ENCODE results near the gene APOBEC3G. TPM values are rescaled to one million over a fixed set of nuclear protein-coding genes. Genes with fewer than 3 reads are reported as not detected.
A peak's percentile ranks its signal among the peaks of the same experiment; 100 is the strongest.

APOBEC3G gene
- total RNA-seq, 1 experiment from 2014 or later: 23.6 TPM

GRCh38 chr22:39122772-39123470 is 45.8 kb downstream of the APOBEC3G start:
- no peak for DNase-seq (ENCODE audit: low spot score)

GRCh38 chr22:39123751-39124581 is 46.9 kb downstream of the APOBEC3G start:
- DNase-seq (ENCODE audit: low spot score): no peak

GRCh38 chr22:39125622-39126021 is 48.5 kb downstream of the APOBEC3G start:
- no peak for DNase-seq (ENCODE audit: low spot score)

- no peak for DNase-seq (ENCODE audit: low spot score)
Observed at GRCh38 chr22:39128508-39128907, 51.4 kb downstream of the APOBEC3G start.

- DNase-seq (ENCODE audit: low spot score): no peak
Observed at GRCh38 chr22:39129081-39129480, 52.0 kb downstream of the APOBEC3G start.

GRCh38 chr22:39129746-39130145 is 52.7 kb downstream of the APOBEC3G start:
- no peak for DNase-seq (ENCODE audit: low spot score)

GRCh38 chr22:39130152-39130704 is 53.2 kb downstream of the APOBEC3G start:
- no peak for DNase-seq (ENCODE audit: low spot score)

- no peak for DNase-seq (ENCODE audit: low spot score)
Observed at GRCh38 chr22:39130892-39131855, 54.1 kb downstream of the APOBEC3G start.

- no peak for DNase-seq (ENCODE audit: low spot score)
Observed at GRCh38 chr22:39132281-39132680, 55.2 kb downstream of the APOBEC3G start.

GRCh38 chr22:39132871-39133524 is 55.9 kb downstream of the APOBEC3G start:
- DNase-seq (ENCODE audit: low spot score): no peak

- DNase-seq (ENCODE audit: low spot score): no peak
Observed at GRCh38 chr22:39133871-39134270, 56.8 kb downstream of the APOBEC3G start.

GRCh38 chr22:39134366-39135091 is 57.5 kb downstream of the APOBEC3G start:
- no peak for DNase-seq (ENCODE audit: low spot score)

- peak; percentile 37 for DNase-seq (ENCODE audit: low spot score)
Observed at GRCh38 chr22:39135092-39135896, 58.2 kb downstream of the APOBEC3G start.

- DNase-seq (ENCODE audit: low spot score): no peak
Observed at GRCh38 chr22:39136317-39136716, 59.2 kb downstream of the APOBEC3G start.

Other genes with a start within 250 kb of the APOBEC3G start
- gene NPTXR, start 233.2 kb upstream of the APOBEC3G start, total RNA-seq (2014; rRNA removed; shearing (Covaris generic)): 3.1 and 4.1 TPM in 2 replicates
- 19.6 and 21.5 TPM in 2 replicates for gene CBX6, start 205.1 kb upstream of the APOBEC3G start, total RNA-seq (2014; rRNA removed; shearing (Covaris generic))
- not detected in 2 replicates for gene APOBEC3A, start 119.7 kb upstream of the APOBEC3G start, total RNA-seq (2014; rRNA removed; shearing (Covaris generic))
- 8.4 and 13.6 TPM in 2 replicates for gene APOBEC3B, start 94.9 kb upstream of the APOBEC3G start, total RNA-seq (2014; rRNA removed; shearing (Covaris generic))
- gene APOBEC3C, start 63.0 kb upstream of the APOBEC3G start, total RNA-seq (2014; rRNA removed; shearing (Covaris generic)): 7.2 and 8.0 TPM in 2 replicates
- gene APOBEC3D, start 56.1 kb upstream of the APOBEC3G start, total RNA-seq (2014; rRNA removed; shearing (Covaris generic)): 0.84 and 1.1 TPM in 2 replicates
- 1.7 and 9.2 TPM in 2 replicates for gene APOBEC3F, start 36.4 kb upstream of the APOBEC3G start, total RNA-seq (2014; rRNA removed; shearing (Covaris generic))
- gene APOBEC3H, start 20.0 kb downstream of the APOBEC3G start, total RNA-seq (2014; rRNA removed; shearing (Covaris generic)): 1.4 and 2.6 TPM in 2 replicates
- 0.37 and 1.7 TPM in 2 replicates for gene CBX7, start 75.4 kb downstream of the APOBEC3G start, total RNA-seq (2014; rRNA removed; shearing (Covaris generic))
- gene PDGFB, start 167.7 kb downstream of the APOBEC3G start, total RNA-seq (2014; rRNA removed; shearing (Covaris generic)): 0.14 TPM in 1 of 2 replicates, not detected in the other
- 2,177 and 2,312 TPM in 2 replicates for gene RPL3, start 242.3 kb downstream of the APOBEC3G start, total RNA-seq (2014; rRNA removed; shearing (Covaris generic))